H9 (cell line): ENCODE results near the gene CDH13. TPM values are rescaled to one million over a fixed set of nuclear protein-coding genes. Genes with fewer than 3 reads are reported as not detected.

ENCODE experiments used
- DNase-seq: peaks from one replicate; pipeline ENCODE4 v3.0.0-alpha.2; 2017
- H2AFZ ChIP-seq: one replicate; pipeline ENCODE4 v1.6.1; 2013; ENCODE audit warnings: mild to moderate bottlenecking, low read length, control low read depth, moderate library complexity
- H2AK5ac ChIP-seq: 2 replicates; pipeline ENCODE4 v1.6.1; 2013; ENCODE audit warnings: low read length, control low read depth, mixed read lengths; ENCODE audit not compliant: insufficient read length
- H2BK120ac ChIP-seq: one replicate; pipeline ENCODE4 v1.6.1; 2013; ENCODE audit warnings: low read depth, mild to moderate bottlenecking, low read length, control low read depth, inconsistent platforms; ENCODE audit not compliant: poor library complexity, severe bottlenecking
- H2BK12ac ChIP-seq: 2 replicates; pipeline ENCODE4 v1.6.1; 2013; ENCODE audit warnings: low read length, control low read depth, mixed read lengths, low read depth; ENCODE audit not compliant: insufficient read length
- H2BK15ac ChIP-seq: 2 replicates; pipeline ENCODE4 v1.6.1; 2013; ENCODE audit warnings: low read depth, low read length, control low read depth
- H2BK20ac ChIP-seq: one replicate; pipeline ENCODE4 v1.6.1; 2013; ENCODE audit warnings: low read depth, mild to moderate bottlenecking, low read length, control low read depth, inconsistent platforms; ENCODE audit not compliant: poor library complexity, severe bottlenecking
- H2BK5ac ChIP-seq: 2 replicates; pipeline ENCODE4 v1.6.1; 2013; ENCODE audit warnings: low read length, control low read depth, mixed read lengths; ENCODE audit not compliant: insufficient read length
- H3K14ac ChIP-seq: 2 replicates; pipeline ENCODE4 v1.6.1; 2013; ENCODE audit warnings: low read length, control low read depth; ENCODE audit not compliant: insufficient read depth
- H3K18ac ChIP-seq: 2 replicates; pipeline ENCODE4 v1.6.1; 2013; ENCODE audit warnings: low read depth, mild to moderate bottlenecking, mixed read lengths, low read length, control low read depth; ENCODE audit not compliant: insufficient read length
- H3K23ac ChIP-seq: 2 replicates; pipeline ENCODE4 v1.6.1; 2013; ENCODE audit warnings: low read length, control low read depth, mixed read lengths, low read depth; ENCODE audit not compliant: insufficient read length
- H3K23me2 ChIP-seq: 2 replicates; pipeline ENCODE4 v1.6.1; 2013; ENCODE audit warnings: low read depth, mild to moderate bottlenecking, mixed read lengths, low read length, control low read depth; ENCODE audit not compliant: insufficient read length, poor library complexity, severe bottlenecking
- H3K27ac ChIP-seq: 2 replicates; pipeline ENCODE4 v1.5.1; 2013; ENCODE audit warnings: low read length, control low read depth, mixed read lengths, low read depth; ENCODE audit not compliant: insufficient read length
- H3K27me3 ChIP-seq: 2 replicates; pipeline ENCODE4 v1.6.1; 2013; ENCODE audit warnings: low read length, control low read depth, inconsistent platforms; ENCODE audit not compliant: insufficient read depth
- H3K4ac ChIP-seq: 2 replicates; pipeline ENCODE4 v1.6.1; 2013; ENCODE audit warnings: low read depth, mild to moderate bottlenecking, control low read depth, inconsistent platforms, low read length, moderate library complexity
- H3K4me1 ChIP-seq: 2 replicates; pipeline ENCODE4 v1.6.1; 2013; ENCODE audit warnings: low read length, control low read depth, inconsistent platforms; ENCODE audit not compliant: insufficient read depth
- H3K4me2 ChIP-seq: 2 replicates; pipeline ENCODE4 v1.6.1; 2013; ENCODE audit warnings: low read length, control low read depth, mixed read lengths; ENCODE audit not compliant: insufficient read length, insufficient read depth
- H3K56ac ChIP-seq: 2 replicates; pipeline ENCODE4 v1.6.1; 2013; ENCODE audit warnings: low read depth, mild to moderate bottlenecking, mixed read lengths, low read length, control low read depth; ENCODE audit not compliant: insufficient read length
- H3K79me1 ChIP-seq: 2 replicates; pipeline ENCODE4 v1.6.1; 2013; ENCODE audit warnings: low read depth, mild to moderate bottlenecking, moderate library complexity, low read length, control low read depth, inconsistent platforms; ENCODE audit not compliant: insufficient read depth, poor library complexity, severe bottlenecking
- H3K79me2 ChIP-seq: 2 replicates; pipeline ENCODE4 v1.6.1; 2013; ENCODE audit warnings: low read length, control low read depth, inconsistent platforms; ENCODE audit not compliant: insufficient read depth
- H3K9ac ChIP-seq: 2 replicates; pipeline ENCODE4 v1.6.1; 2013; ENCODE audit warnings: low read length, control low read depth, mixed read lengths; ENCODE audit not compliant: insufficient read length; ENCODE audit errors: extremely low read depth
- H3K9me3 ChIP-seq: one replicate; pipeline ENCODE4 v1.6.1; 2013; ENCODE audit warnings: low read depth, low read length, inconsistent platforms; ENCODE audit not compliant: control insufficient read depth
- H3T11ph ChIP-seq: one replicate; pipeline ENCODE4 v1.6.1; 2013; ENCODE audit warnings: mild to moderate bottlenecking, low read length, control low read depth, inconsistent platforms
- H4K20me1 ChIP-seq: one replicate; pipeline ENCODE4 v1.6.1; 2013; ENCODE audit not compliant: control insufficient read depth, insufficient read length, insufficient read depth
- H4K5ac ChIP-seq: 2 replicates; pipeline ENCODE4 v1.6.1; 2013; ENCODE audit warnings: low read depth, mild to moderate bottlenecking, mixed read lengths, low read length, control low read depth; ENCODE audit not compliant: insufficient read length
- H4K8ac ChIP-seq: replicated peaks from 2 replicates; pipeline ENCODE4 v1.6.1; 2013; ENCODE audit warnings: low read length, control low read depth, mixed read lengths, low read depth; ENCODE audit not compliant: insufficient read length
- H4K91ac ChIP-seq: 2 replicates; pipeline ENCODE4 v1.6.1; 2013; ENCODE audit warnings: low read depth, mild to moderate bottlenecking, moderate library complexity, mixed read lengths, low read length, control low read depth; ENCODE audit not compliant: insufficient read length
- H3K27ac Mint-ChIP-seq, 3 experiments: 2 replicates in 2 of 3; 3 replicates in 1 of 3; pipeline ENCODE4 v1.8.0; 2020 to 2021; ENCODE audit warnings: mixed read lengths in 3 of 3, mild to moderate bottlenecking in 1 of 3, moderate library complexity in 1 of 3
- H3K27me3 Mint-ChIP-seq: 2 replicates; pipeline ENCODE4 v1.8.0; 2021; ENCODE audit warnings: low read depth, mild to moderate bottlenecking, moderate library complexity, mixed read lengths
- H3K36me3 Mint-ChIP-seq, 3 experiments: 2 replicates in 2 of 3; 3 replicates in 1 of 3; pipeline ENCODE4 v1.8.0; 2020 to 2021; ENCODE audit warnings: low read depth in 3 of 3, mixed read lengths in 3 of 3; ENCODE audit not compliant: insufficient read depth in 1 of 3
- H3K4me1 Mint-ChIP-seq, 2 experiments: 2 replicates each; pipeline ENCODE4 v1.8.0; 2020; ENCODE audit warnings: mixed read lengths in 2 of 2
- H3K4me3 Mint-ChIP-seq, 2 experiments: 2 replicates in 1 of 2; 3 replicates in 1 of 2; pipeline ENCODE4 v1.8.0; 2020 to 2021; ENCODE audit warnings: mild to moderate bottlenecking in 2 of 2, mixed read lengths in 2 of 2, moderate library complexity in 1 of 2
- H3K9me3 Mint-ChIP-seq, 2 experiments: 2 replicates in 1 of 2; 3 replicates in 1 of 2; pipeline ENCODE4 v1.8.0; 2020; ENCODE audit warnings: mild to moderate bottlenecking in 2 of 2, mixed read lengths in 2 of 2, moderate library complexity in 1 of 2
- WGBS: extraction: QIAGEN DNeasy Blood & Tissue Kit; methylation state at CpG from one replicate; pipeline ENCODE4 v1.1.7; 2013; ENCODE audit warnings: missing lambda C conversion rate, low lambda C conversion rate, mixed read lengths; ENCODE audit not compliant: insufficient read length; ENCODE audit errors: extremely low coverage; 5-methylcytosine and 5-hydroxymethylcytosine counted together
- total RNA-seq: library from RNA; stranded (reverse); gene quantifications from 2 replicates; pipeline ENCODE4 v1.2.1, GENCODE V29; 2021
- TF ChIP-seq, protein P1 (sequence below): fragments of 200-600 bp; sonication (generic); conservative IDR thresholded peaks from 3 replicates; pipeline ENCODE4 v1.8.0; 2021; ENCODE audit warnings: antibody characterized with exemption, mild to moderate bottlenecking

The CDH13 gene
- total RNA-seq, 1 experiment from 2014 or later: 1.5 TPM

GRCh38 chr16:83508295-83508694, 881.5 kb downstream of the CDH13 start:
- no CpG with 5 or more reads among the region's 6 CpGs for WGBS
- Histone ChIP-seq H4K5ac (no peak overlapping the region), H2BK12ac (no peak overlapping the region), H4K91ac (no peak overlapping the region), H2BK5ac (no peak overlapping the region), H3K9ac (no peak overlapping the region), H2AK5ac (no peak overlapping the region), H3K56ac (no peak overlapping the region), H4K20me1 (peaks cover 2% of the 10 kb centered on the region), H3K79me2 (no peaks in the 10 kb centered on the region), H3K27ac (no peak overlapping the region), H3K9me3 (no peaks in the 10 kb centered on the region), H3K4me2 (no peak overlapping the region), H3T11ph (no peak overlapping the region), H3K4me1 (no peaks in the 10 kb centered on the region), H3K23ac (no peak overlapping the region), H3K27me3 (no peaks in the 10 kb centered on the region), H2BK20ac (no peak overlapping the region), H3K14ac (no peak overlapping the region), H2AFZ (no peak overlapping the region), H3K79me1 (no peaks in the 10 kb centered on the region), H3K18ac (no peak overlapping the region), H2BK15ac (no peak overlapping the region), H2BK120ac (no peak overlapping the region), H3K4ac (no peak overlapping the region), H3K23me2 (no peaks in the 10 kb centered on the region), H4K8ac (no peak overlapping the region)
- no peaks in the 10 kb centered on the region for H3K36me3 Mint-ChIP-seq
- TF ChIP-seq, protein P1, sequence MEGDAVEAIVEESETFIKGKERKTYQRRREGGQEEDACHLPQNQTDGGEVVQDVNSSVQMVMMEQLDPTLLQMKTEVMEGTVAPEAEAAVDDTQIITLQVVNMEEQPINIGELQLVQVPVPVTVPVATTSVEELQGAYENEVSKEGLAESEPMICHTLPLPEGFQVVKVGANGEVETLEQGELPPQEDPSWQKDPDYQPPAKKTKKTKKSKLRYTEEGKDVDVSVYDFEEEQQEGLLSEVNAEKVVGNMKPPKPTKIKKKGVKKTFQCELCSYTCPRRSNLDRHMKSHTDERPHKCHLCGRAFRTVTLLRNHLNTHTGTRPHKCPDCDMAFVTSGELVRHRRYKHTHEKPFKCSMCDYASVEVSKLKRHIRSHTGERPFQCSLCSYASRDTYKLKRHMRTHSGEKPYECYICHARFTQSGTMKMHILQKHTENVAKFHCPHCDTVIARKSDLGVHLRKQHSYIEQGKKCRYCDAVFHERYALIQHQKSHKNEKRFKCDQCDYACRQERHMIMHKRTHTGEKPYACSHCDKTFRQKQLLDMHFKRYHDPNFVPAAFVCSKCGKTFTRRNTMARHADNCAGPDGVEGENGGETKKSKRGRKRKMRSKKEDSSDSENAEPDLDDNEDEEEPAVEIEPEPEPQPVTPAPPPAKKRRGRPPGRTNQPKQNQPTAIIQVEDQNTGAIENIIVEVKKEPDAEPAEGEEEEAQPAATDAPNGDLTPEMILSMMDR: no peak
- no peak for DNase-seq
- no peak overlapping the region for H3K4me3 Mint-ChIP-seq
- peaks cover 0 to 2% of the 10 kb centered on the region in 2 experiments; a peak in 2 of 5 replicates for H3K9me3 Mint-ChIP-seq
- H3K27ac Mint-ChIP-seq: no peak overlapping the region
- H3K4me1 Mint-ChIP-seq: no peaks in the 10 kb centered on the region
- no peaks in the 10 kb centered on the region; the same call in none of the 2 replicates for H3K27me3 Mint-ChIP-seq
